Nephron progenitor cell (in vitro differentiated cells): Measurements from ENCODE around the gene ADRA2A.

Experiments
- DNase-seq: peaks from one replicate; pipeline ENCODE4 v3.0.0; 2021
- H3K27ac Mint-ChIP-seq: 2 replicates; pipeline ENCODE4 v1.8.0; 2021; ENCODE audit warnings: mild to moderate bottlenecking, moderate library complexity, mixed read lengths
- H3K27me3 Mint-ChIP-seq: 2 replicates; pipeline ENCODE4 v1.8.0; 2021; ENCODE audit warnings: mild to moderate bottlenecking, low read depth, mixed read lengths; ENCODE audit not compliant: poor library complexity
- H3K36me3 Mint-ChIP-seq: 2 replicates; pipeline ENCODE4 v1.8.0; 2021; ENCODE audit warnings: low read depth, mixed read lengths
- H3K4me1 Mint-ChIP-seq: 2 replicates; pipeline ENCODE4 v1.8.0; 2021; ENCODE audit warnings: mixed read lengths
- H3K4me3 Mint-ChIP-seq: 2 replicates; pipeline ENCODE4 v1.8.0; 2021; ENCODE audit warnings: mild to moderate bottlenecking, moderate library complexity, mixed read lengths
- H3K9me3 Mint-ChIP-seq: 2 replicates; pipeline ENCODE4 v1.8.0; 2021; ENCODE audit warnings: mild to moderate bottlenecking, moderate library complexity, mixed read lengths
- CTCF ChIP-seq: fragments of 200-600 bp; sonication (generic); IDR thresholded peaks from 2 replicates; pipeline ENCODE4 v1.5.0; 2021; ENCODE audit warnings: antibody characterized with exemption

Gene ADRA2A

GRCh38 chr10:111114758-111115500 is 38.1 kb downstream of the ADRA2A start:
- H3K27me3 Mint-ChIP-seq, result peaks cover 25% of the 10 kb centered on the region
- no peak overlapping the region for H3K4me3 Mint-ChIP-seq
- H3K4me1 Mint-ChIP-seq, result no peaks in the 10 kb centered on the region
- no peak for DNase-seq
- no peaks in the 10 kb centered on the region for H3K36me3 Mint-ChIP-seq
- H3K9me3 Mint-ChIP-seq, result no peaks in the 10 kb centered on the region
- TF ChIP-seq CTCF, result no peak
- H3K27ac Mint-ChIP-seq, result no peak overlapping the region

- no peak for DNase-seq
- no peak for TF ChIP-seq CTCF
- H3K4me3 Mint-ChIP-seq, result no peak overlapping the region
- peaks cover 26% of the 10 kb centered on the region for H3K27me3 Mint-ChIP-seq
- H3K36me3 Mint-ChIP-seq, result no peaks in the 10 kb centered on the region
- no peaks in the 10 kb centered on the region for H3K4me1 Mint-ChIP-seq
- no peak overlapping the region for H3K27ac Mint-ChIP-seq
- no peaks in the 10 kb centered on the region for H3K9me3 Mint-ChIP-seq
Observed at GRCh38 chr10:111116211-111116610, 39.4 kb downstream of the ADRA2A start.

- H3K4me1 Mint-ChIP-seq, result no peaks in the 10 kb centered on the region
- H3K9me3 Mint-ChIP-seq, result no peaks in the 10 kb centered on the region
- no peak overlapping the region for H3K27ac Mint-ChIP-seq
- TF ChIP-seq CTCF, result no peak
- DNase-seq, result no peak
- H3K27me3 Mint-ChIP-seq, result peaks cover 27% of the 10 kb centered on the region
- H3K4me3 Mint-ChIP-seq, result no peak overlapping the region
- no peaks in the 10 kb centered on the region for H3K36me3 Mint-ChIP-seq
Observed at GRCh38 chr10:111116762-111117445, 40.1 kb downstream of the ADRA2A start.

- no peaks in the 10 kb centered on the region for H3K9me3 Mint-ChIP-seq
- H3K27ac Mint-ChIP-seq, result no peak overlapping the region
- TF ChIP-seq CTCF, result no peak
- no peak overlapping the region for H3K4me3 Mint-ChIP-seq
- H3K27me3 Mint-ChIP-seq, result peaks cover 31% of the 10 kb centered on the region
- no peaks in the 10 kb centered on the region for H3K36me3 Mint-ChIP-seq
- no peak for DNase-seq
- no peaks in the 10 kb centered on the region for H3K4me1 Mint-ChIP-seq
Observed at GRCh38 chr10:111117528-111118277, 40.9 kb downstream of the ADRA2A start.

GRCh38 chr10:111118758-111119157 is 41.9 kb downstream of the ADRA2A start:
- Mint-ChIP-seq H3K9me3 (no peaks in the 10 kb centered on the region), H3K36me3 (no peaks in the 10 kb centered on the region), H3K4me1 (no peaks in the 10 kb centered on the region), H3K27ac (no peak overlapping the region), H3K4me3 (no peak overlapping the region), H3K27me3 (peaks cover 28% of the 10 kb centered on the region)
- no peak for TF ChIP-seq CTCF
- DNase-seq, result no peak
